ENCODE data around the gene HEATR3.

Gene HEATR3

GRCh38 chr16:50151322-50151721 lies 85.6 kb downstream of the HEATR3 start:
- no peaks in the 10 kb centered on the region for H3K9me3 Mint-ChIP-seq (ENCODE audit: low read depth)
- peak overlapping the region; percentile 99 for H3K27ac Mint-ChIP-seq
- peak overlapping the region; percentile 95 for H3K4me3 Mint-ChIP-seq
- H3K4me1 Mint-ChIP-seq (ENCODE audit: low read depth): peaks cover 25% of the 10 kb centered on the region
- no peaks in the 10 kb centered on the region for H3K27me3 Mint-ChIP-seq
- H3K36me3 Mint-ChIP-seq: no peaks in the 10 kb centered on the region

- H3K36me3 Mint-ChIP-seq: no peaks in the 10 kb centered on the region
- peak overlapping the region; percentile 99 for H3K27ac Mint-ChIP-seq
- peak overlapping the region; percentile 95 for H3K4me3 Mint-ChIP-seq
- no peaks in the 10 kb centered on the region for H3K27me3 Mint-ChIP-seq
- no peaks in the 10 kb centered on the region for H3K9me3 Mint-ChIP-seq (ENCODE audit: low read depth)
- peaks cover 28% of the 10 kb centered on the region for H3K4me1 Mint-ChIP-seq (ENCODE audit: low read depth)
Measured at GRCh38 chr16:50151756-50152155, 86.0 kb downstream of the HEATR3 start.

GRCh38 chr16:50152351-50152806 lies 86.6 kb downstream of the HEATR3 start:
- H3K4me3 Mint-ChIP-seq: peak overlapping the region; percentile 95
- no peaks in the 10 kb centered on the region for H3K9me3 Mint-ChIP-seq (ENCODE audit: low read depth)
- H3K4me1 Mint-ChIP-seq (ENCODE audit: low read depth): peaks cover 33% of the 10 kb centered on the region
- H3K27me3 Mint-ChIP-seq: no peaks in the 10 kb centered on the region
- H3K27ac Mint-ChIP-seq: peak overlapping the region; percentile 99
- H3K36me3 Mint-ChIP-seq: peaks cover 3% of the 10 kb centered on the region

GRCh38 chr16:50152807-50153595 lies 87.2 kb downstream of the HEATR3 start, which contains the start of gene TENT4B:
Gene TENT4B (plus strand): TSS chr16:50153306. CDS start chr16:50153622, 316 bp downstream.
- Mint-ChIP-seq H3K4me3 (peak within 1 kb of the TSS; percentile 95), H3K27ac (peak within 1 kb of the TSS; percentile 99), H3K27me3 (no peaks in the 10 kb centered on the region), H3K36me3 (peaks cover 3% of the 10 kb centered on the region), H3K9me3 (ENCODE audit: low read depth) (no peaks in the 10 kb centered on the region), H3K4me1 (ENCODE audit: low read depth) (peaks cover 35% of the 10 kb centered on the region)

- H3K27ac Mint-ChIP-seq: peak overlapping the region; percentile 91
- H3K36me3 Mint-ChIP-seq: peaks cover 3% of the 10 kb centered on the region
- H3K4me1 Mint-ChIP-seq (ENCODE audit: low read depth): peaks cover 43% of the 10 kb centered on the region
- no peaks in the 10 kb centered on the region for H3K9me3 Mint-ChIP-seq (ENCODE audit: low read depth)
- H3K27me3 Mint-ChIP-seq: no peaks in the 10 kb centered on the region
- peak overlapping the region; percentile 91 for H3K4me3 Mint-ChIP-seq
Measured at GRCh38 chr16:50153596-50154419, 88.0 kb downstream of the HEATR3 start.

- H3K9me3 Mint-ChIP-seq (ENCODE audit: low read depth): no peaks in the 10 kb centered on the region
- H3K27me3 Mint-ChIP-seq: no peaks in the 10 kb centered on the region
- peaks cover 3% of the 10 kb centered on the region for H3K36me3 Mint-ChIP-seq
- peaks cover 50% of the 10 kb centered on the region for H3K4me1 Mint-ChIP-seq (ENCODE audit: low read depth)
- peak overlapping the region; percentile 91 for H3K27ac Mint-ChIP-seq
- peak overlapping the region; percentile 91 for H3K4me3 Mint-ChIP-seq
Measured at GRCh38 chr16:50154420-50154950, 88.7 kb downstream of the HEATR3 start.

- H3K27me3 Mint-ChIP-seq: no peaks in the 10 kb centered on the region
- peak overlapping the region; percentile 91 for H3K4me3 Mint-ChIP-seq
- H3K9me3 Mint-ChIP-seq (ENCODE audit: low read depth): no peaks in the 10 kb centered on the region
- peak overlapping the region; percentile 91 for H3K27ac Mint-ChIP-seq
- H3K36me3 Mint-ChIP-seq: peaks cover 5% of the 10 kb centered on the region
- peaks cover 64% of the 10 kb centered on the region for H3K4me1 Mint-ChIP-seq (ENCODE audit: low read depth)
Measured at GRCh38 chr16:50155925-50156324, 90.2 kb downstream of the HEATR3 start.
